ENCODE measurements around the gene AMN1.
"Not testable (repeated sequence)": the region's sequence is repeated elsewhere in the genome, so short reads cannot be mapped to it uniquely, and the experiment has no call there.

Gene AMN1

GRCh38 chr12:31669582-31669981, 59.2 kb downstream of the AMN1 start:
- not testable (repeated sequence) for H3K27me3 ChIP-seq (replicated peaks; ENCODE audit: control insufficient read depth, insufficient read depth, low read length)

GRCh38 chr12:31669020-31669419, 59.8 kb downstream of the AMN1 start:
- Histone ChIP-seq H3K4me1 (ENCODE audit: control insufficient read depth, insufficient read depth, low read length) (no peaks in the 10 kb centered on the region), H3K36me3 (ENCODE audit: control insufficient read depth, insufficient read depth, low read length, severe bottlenecking) (peaks cover 17% of the 10 kb centered on the region), H3K9me3 (ENCODE audit: control insufficient read depth, low read length) (peaks cover 9% of the 10 kb centered on the region), H3K27me3 (replicated peaks; ENCODE audit: control insufficient read depth, insufficient read depth, low read length) (no peaks in the 10 kb centered on the region), H3K4me3 (ENCODE audit: low read length) (peak overlapping the region; percentile 29), H3K9ac (ENCODE audit: low read length) (no peak overlapping the region)
- DNase-seq (ENCODE audit: low read depth): no peak

More at GRCh38 chr12:31669582-31669981, 59.2 kb downstream of the AMN1 start:
- H3K9ac ChIP-seq (ENCODE audit: low read length); H3K4me1 ChIP-seq (ENCODE audit: control insufficient read depth, insufficient read depth, low read length); H3K9me3 ChIP-seq (ENCODE audit: control insufficient read depth, low read length); DNase-seq (ENCODE audit: low read depth): not testable (repeated sequence)
- Histone ChIP-seq H3K4me3 (ENCODE audit: low read length) (peak overlapping the region; percentile 29), H3K36me3 (ENCODE audit: control insufficient read depth, insufficient read depth, low read length, severe bottlenecking) (peaks cover 17% of the 10 kb centered on the region)

DNA sequence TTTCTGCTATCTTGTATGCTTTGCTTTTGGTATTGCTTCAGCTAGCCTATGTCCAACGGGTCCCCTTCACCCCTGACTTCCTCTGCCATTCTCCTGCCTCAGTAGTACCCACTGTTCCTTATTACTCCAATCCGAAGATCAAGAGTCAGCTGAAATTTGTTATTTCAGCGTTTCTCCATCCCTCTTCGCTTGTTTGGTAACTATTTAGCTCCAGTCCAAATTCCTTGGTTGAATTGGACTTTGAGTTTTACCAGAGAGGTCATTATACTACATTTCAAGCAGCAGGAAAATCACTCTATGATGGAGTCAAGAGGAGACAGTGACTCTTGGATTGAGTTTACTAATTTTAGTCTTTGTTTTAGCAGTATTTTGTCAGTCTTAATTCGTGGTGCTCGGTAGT, 64.8 kb downstream of the AMN1 start:
- no peak for DNase-seq (ENCODE audit: low read depth)
- H3K36me3 ChIP-seq (ENCODE audit: control insufficient read depth, insufficient read depth, low read length, severe bottlenecking): peaks cover 7% of the 10 kb centered on the region
- H3K9me3 ChIP-seq (ENCODE audit: control insufficient read depth, low read length): peaks cover 4% of the 10 kb centered on the region
- no peaks in the 10 kb centered on the region for H3K4me1 ChIP-seq (ENCODE audit: control insufficient read depth, insufficient read depth, low read length)
- no peak overlapping the region for H3K4me3 ChIP-seq (ENCODE audit: low read length)
- no peak overlapping the region for H3K9ac ChIP-seq (ENCODE audit: low read length)
- H3K27me3 ChIP-seq (replicated peaks; ENCODE audit: control insufficient read depth, insufficient read depth, low read length): no peaks in the 10 kb centered on the region

DNA sequence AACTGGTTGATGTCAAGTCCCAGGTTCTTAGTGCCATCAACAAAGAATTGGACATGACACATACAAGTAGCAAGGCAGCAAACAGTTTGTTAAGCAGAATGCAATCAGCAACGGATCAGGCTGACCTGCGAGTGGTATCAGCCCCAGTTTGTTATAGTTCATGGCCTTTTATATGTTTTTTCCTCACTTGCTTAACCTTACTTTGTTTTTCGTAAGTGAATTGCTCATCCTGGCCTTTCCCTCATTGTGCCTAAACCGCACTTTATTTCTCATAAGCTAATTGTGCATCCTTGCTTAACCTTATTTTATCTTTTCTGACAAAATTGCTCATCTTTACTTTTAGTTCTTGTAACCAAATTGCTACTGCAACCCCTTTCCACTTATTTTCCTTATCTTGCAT, 65.2 kb downstream of the AMN1 start:
- peaks cover 2% of the 10 kb centered on the region for H3K4me1 ChIP-seq (ENCODE audit: control insufficient read depth, insufficient read depth, low read length)
- no peak for DNase-seq (ENCODE audit: low read depth)
- H3K9ac ChIP-seq (ENCODE audit: low read length): no peak overlapping the region
- no peaks in the 10 kb centered on the region for H3K27me3 ChIP-seq (replicated peaks; ENCODE audit: control insufficient read depth, insufficient read depth, low read length)
- H3K4me3 ChIP-seq (ENCODE audit: low read length): no peak overlapping the region
- peaks cover 7% of the 10 kb centered on the region for H3K36me3 ChIP-seq (ENCODE audit: control insufficient read depth, insufficient read depth, low read length, severe bottlenecking)
- no peaks in the 10 kb centered on the region for H3K9me3 ChIP-seq (ENCODE audit: control insufficient read depth, low read length)

- no peaks in the 10 kb centered on the region for H3K27me3 ChIP-seq (replicated peaks; ENCODE audit: control insufficient read depth, insufficient read depth, low read length)
- H3K9ac ChIP-seq (ENCODE audit: low read length): no peak overlapping the region
- no peak overlapping the region for H3K4me3 ChIP-seq (ENCODE audit: low read length)
- no peaks in the 10 kb centered on the region for H3K9me3 ChIP-seq (ENCODE audit: control insufficient read depth, low read length)
- no peak for DNase-seq (ENCODE audit: low read depth)
- peaks cover 6% of the 10 kb centered on the region for H3K4me1 ChIP-seq (ENCODE audit: control insufficient read depth, insufficient read depth, low read length)
- peaks cover 7% of the 10 kb centered on the region for H3K36me3 ChIP-seq (ENCODE audit: control insufficient read depth, insufficient read depth, low read length, severe bottlenecking)
Observed at GRCh38 chr12:31662176-31662849, 66.5 kb downstream of the AMN1 start.

DNA sequence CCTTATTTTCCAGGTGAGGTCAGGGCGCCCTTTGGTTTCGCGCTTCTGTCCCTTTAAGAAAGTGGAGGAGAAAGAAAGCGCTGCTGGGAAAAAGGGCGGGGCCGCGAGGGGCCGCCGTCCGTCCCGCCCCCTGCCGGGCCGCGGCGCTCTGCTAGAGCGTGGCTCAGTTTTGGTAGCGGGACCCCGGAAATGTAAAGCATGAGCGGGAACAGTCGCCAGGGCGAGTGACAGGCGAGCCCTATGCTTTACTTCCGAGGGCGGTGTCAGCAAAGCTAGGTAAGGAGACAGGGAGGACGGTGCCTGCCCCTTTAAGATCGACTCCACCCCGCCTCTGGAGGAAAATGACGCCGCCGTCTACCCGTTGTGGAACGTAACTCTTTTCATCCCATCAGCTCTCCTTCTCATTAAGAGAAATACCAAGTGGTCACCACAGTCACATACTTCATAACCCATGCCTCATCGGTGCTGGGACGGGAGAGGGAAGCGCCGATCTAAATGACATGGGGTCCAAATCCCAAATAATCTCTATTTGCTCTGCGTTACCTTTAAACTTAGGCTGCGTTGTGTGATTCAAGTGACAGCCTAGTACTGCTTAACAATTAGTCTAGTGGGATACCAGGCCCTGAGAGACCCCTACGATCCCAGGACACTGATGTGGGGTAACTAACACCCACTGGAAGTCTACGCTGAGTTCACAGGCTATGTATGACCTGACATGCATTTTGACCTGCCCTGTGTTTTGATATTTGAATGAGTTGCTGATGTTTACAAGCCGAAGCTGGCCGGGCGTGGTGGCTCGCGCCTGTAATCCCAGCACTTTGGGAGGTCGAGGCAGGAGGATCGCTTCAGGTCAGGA, 69.5 kb downstream of the AMN1 start, which contains the start of gene ETFBKMT:
Gene ETFBKMT, plus strand, starts transcription at position 602 of the 856 bp plus-strand sequence. CDS start 2,266 bp downstream, outside the sequence.
- peaks cover 6% of the 10 kb centered on the region for H3K4me1 ChIP-seq (ENCODE audit: control insufficient read depth, insufficient read depth, low read length)
- H3K36me3 ChIP-seq (ENCODE audit: control insufficient read depth, insufficient read depth, low read length, severe bottlenecking): peaks cover 7% of the 10 kb centered on the region
- DNase-seq (ENCODE audit: low read depth): peak; percentile 89
- H3K27me3 ChIP-seq (replicated peaks; ENCODE audit: control insufficient read depth, insufficient read depth, low read length): no peaks in the 10 kb centered on the region
- peak within 1 kb of the TSS; percentile 98 for H3K4me3 ChIP-seq (ENCODE audit: low read length)
- H3K9ac ChIP-seq (ENCODE audit: low read length): peak within 1 kb of the TSS; percentile 97
- no peaks in the 10 kb centered on the region for H3K9me3 ChIP-seq (ENCODE audit: control insufficient read depth, low read length)

DNA sequence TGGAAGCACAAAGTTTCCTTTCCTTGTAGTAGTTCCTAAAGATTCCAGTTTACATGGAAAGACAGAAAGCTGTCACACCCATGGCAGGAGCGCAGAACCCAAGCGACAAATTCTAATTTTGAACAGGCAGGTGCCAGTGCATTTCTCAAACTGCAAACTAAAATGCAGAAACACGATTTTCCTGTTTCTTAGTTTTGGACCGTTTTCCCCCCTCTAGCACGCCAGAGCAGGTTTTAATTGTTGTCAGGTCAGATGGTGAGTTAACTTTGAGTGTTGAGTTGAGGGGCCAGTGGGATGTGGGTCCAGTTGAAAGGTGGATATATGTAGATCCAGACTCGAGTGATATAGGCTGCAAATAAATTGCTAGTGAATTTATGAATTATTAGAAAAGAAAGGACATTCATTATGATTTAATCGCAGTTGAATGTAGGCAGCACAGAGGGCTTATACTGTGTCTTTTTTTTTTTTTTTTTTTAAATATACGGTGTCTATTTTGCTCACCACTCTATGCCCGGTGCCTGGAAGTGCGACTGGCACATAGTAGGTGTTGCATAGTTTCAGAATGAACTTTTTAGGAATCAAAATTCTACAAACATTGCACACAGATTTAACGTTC, 70.2 kb downstream of the AMN1 start:
- no peak for DNase-seq (ENCODE audit: low read depth)
- Histone ChIP-seq H3K36me3 (ENCODE audit: control insufficient read depth, insufficient read depth, low read length, severe bottlenecking) (peaks cover 7% of the 10 kb centered on the region), H3K9ac (ENCODE audit: low read length) (peak overlapping the region; percentile 97), H3K4me1 (ENCODE audit: control insufficient read depth, insufficient read depth, low read length) (peaks cover 6% of the 10 kb centered on the region), H3K4me3 (ENCODE audit: low read length) (peak overlapping the region; percentile 98), H3K27me3 (replicated peaks; ENCODE audit: control insufficient read depth, insufficient read depth, low read length) (no peaks in the 10 kb centered on the region), H3K9me3 (ENCODE audit: control insufficient read depth, low read length) (no peaks in the 10 kb centered on the region)

- no peak overlapping the region for H3K4me3 ChIP-seq (ENCODE audit: low read length)
- no peak overlapping the region for H3K9ac ChIP-seq (ENCODE audit: low read length)
- no peaks in the 10 kb centered on the region for H3K27me3 ChIP-seq (replicated peaks; ENCODE audit: control insufficient read depth, insufficient read depth, low read length)
- DNase-seq (ENCODE audit: low read depth): no peak
- H3K4me1 ChIP-seq (ENCODE audit: control insufficient read depth, insufficient read depth, low read length): peaks cover 6% of the 10 kb centered on the region
- H3K9me3 ChIP-seq (ENCODE audit: control insufficient read depth, low read length): no peaks in the 10 kb centered on the region
- no peaks in the 10 kb centered on the region for H3K36me3 ChIP-seq (ENCODE audit: control insufficient read depth, insufficient read depth, low read length, severe bottlenecking)
Observed at GRCh38 chr12:31655792-31656191, 73.0 kb downstream of the AMN1 start.

GRCh38 chr12:31655208-31655607, 73.6 kb downstream of the AMN1 start:
- Histone ChIP-seq H3K4me1 (ENCODE audit: control insufficient read depth, insufficient read depth, low read length) (peaks cover 11% of the 10 kb centered on the region), H3K9ac (ENCODE audit: low read length) (no peak overlapping the region), H3K9me3 (ENCODE audit: control insufficient read depth, low read length) (no peaks in the 10 kb centered on the region), H3K36me3 (ENCODE audit: control insufficient read depth, insufficient read depth, low read length, severe bottlenecking) (no peaks in the 10 kb centered on the region), H3K27me3 (replicated peaks; ENCODE audit: control insufficient read depth, insufficient read depth, low read length) (no peaks in the 10 kb centered on the region), H3K4me3 (ENCODE audit: low read length) (no peak overlapping the region)
- DNase-seq (ENCODE audit: low read depth): no peak

- peak overlapping the region; percentile 89 for H3K9ac ChIP-seq (ENCODE audit: low read length)
- H3K4me1 ChIP-seq (ENCODE audit: control insufficient read depth, insufficient read depth, low read length): peaks cover 8% of the 10 kb centered on the region
- peak overlapping the region; percentile 90 for H3K4me3 ChIP-seq (ENCODE audit: low read length)
- H3K27me3 ChIP-seq (replicated peaks; ENCODE audit: control insufficient read depth, insufficient read depth, low read length): no peaks in the 10 kb centered on the region
- no peak for DNase-seq (ENCODE audit: low read depth)
- H3K9me3 ChIP-seq (ENCODE audit: control insufficient read depth, low read length): no peaks in the 10 kb centered on the region
- no peaks in the 10 kb centered on the region for H3K36me3 ChIP-seq (ENCODE audit: control insufficient read depth, insufficient read depth, low read length, severe bottlenecking)
Observed at GRCh38 chr12:31651893-31652521, 76.8 kb downstream of the AMN1 start.

GRCh38 chr12:31650918-31651317, 77.9 kb downstream of the AMN1 start:
- DNase-seq (ENCODE audit: low read depth): no peak
- peak overlapping the region; percentile 89 for H3K9ac ChIP-seq (ENCODE audit: low read length)
- H3K27me3 ChIP-seq (replicated peaks; ENCODE audit: control insufficient read depth, insufficient read depth, low read length): no peaks in the 10 kb centered on the region
- peaks cover 8% of the 10 kb centered on the region for H3K4me1 ChIP-seq (ENCODE audit: control insufficient read depth, insufficient read depth, low read length)
- no peaks in the 10 kb centered on the region for H3K36me3 ChIP-seq (ENCODE audit: control insufficient read depth, insufficient read depth, low read length, severe bottlenecking)
- H3K9me3 ChIP-seq (ENCODE audit: control insufficient read depth, low read length): no peaks in the 10 kb centered on the region
- peak overlapping the region; percentile 90 for H3K4me3 ChIP-seq (ENCODE audit: low read length)

Data from adipocyte (in vitro differentiated cells).